ENCODE measurements around the gene C3orf38. TPM values are rescaled to one million over a fixed set of nuclear protein-coding genes. Genes with fewer than 3 reads are reported as not detected.
A peak's percentile ranks its signal among the peaks of the same experiment; 100 is the strongest.

C3orf38 gene
- total RNA-seq, 2 experiments from 2014 or later: 27.5 TPM

DNA sequence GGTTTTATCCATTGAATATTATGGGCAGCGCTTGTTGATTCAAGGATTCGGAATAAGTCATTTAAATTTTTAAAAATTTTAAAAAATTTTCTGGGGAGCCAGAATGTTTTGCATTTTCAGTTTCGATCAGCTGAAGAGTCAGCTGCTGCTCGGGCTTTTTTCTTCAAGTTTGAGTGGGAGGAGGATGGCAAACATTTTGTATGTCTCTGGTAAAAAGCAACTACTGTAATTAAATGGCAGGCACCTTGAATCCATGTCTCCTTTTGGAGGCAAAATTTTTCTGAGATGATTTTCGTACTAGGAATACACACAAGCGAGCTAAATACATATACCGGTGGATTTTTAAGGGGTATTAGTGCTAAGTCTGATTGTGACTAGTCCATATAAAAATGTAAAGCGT is 612 bp downstream of the C3orf38 start:
- peak; percentile 50 for DNase-seq (ENCODE audit: low spot score)
- H3K4me1 ChIP-seq (ENCODE audit: insufficient read depth, low read length, poor library complexity, severe bottlenecking): peaks cover 30% of the 10 kb centered on the region
- peak overlapping the region; percentile 99 for H3K4me3 ChIP-seq (ENCODE audit: low read depth, low read length, poor library complexity, severe bottlenecking)
- peak overlapping the region; percentile 79 for H3K27ac ChIP-seq (ENCODE audit: low read depth, low read length, poor library complexity, severe bottlenecking)
- no peaks in the 10 kb centered on the region for H3K9me3 ChIP-seq (ENCODE audit: low read length)
- H4K20me1 ChIP-seq (ENCODE audit: insufficient read depth, low read length): no peaks in the 10 kb centered on the region
- TF ChIP-seq, protein P1, sequence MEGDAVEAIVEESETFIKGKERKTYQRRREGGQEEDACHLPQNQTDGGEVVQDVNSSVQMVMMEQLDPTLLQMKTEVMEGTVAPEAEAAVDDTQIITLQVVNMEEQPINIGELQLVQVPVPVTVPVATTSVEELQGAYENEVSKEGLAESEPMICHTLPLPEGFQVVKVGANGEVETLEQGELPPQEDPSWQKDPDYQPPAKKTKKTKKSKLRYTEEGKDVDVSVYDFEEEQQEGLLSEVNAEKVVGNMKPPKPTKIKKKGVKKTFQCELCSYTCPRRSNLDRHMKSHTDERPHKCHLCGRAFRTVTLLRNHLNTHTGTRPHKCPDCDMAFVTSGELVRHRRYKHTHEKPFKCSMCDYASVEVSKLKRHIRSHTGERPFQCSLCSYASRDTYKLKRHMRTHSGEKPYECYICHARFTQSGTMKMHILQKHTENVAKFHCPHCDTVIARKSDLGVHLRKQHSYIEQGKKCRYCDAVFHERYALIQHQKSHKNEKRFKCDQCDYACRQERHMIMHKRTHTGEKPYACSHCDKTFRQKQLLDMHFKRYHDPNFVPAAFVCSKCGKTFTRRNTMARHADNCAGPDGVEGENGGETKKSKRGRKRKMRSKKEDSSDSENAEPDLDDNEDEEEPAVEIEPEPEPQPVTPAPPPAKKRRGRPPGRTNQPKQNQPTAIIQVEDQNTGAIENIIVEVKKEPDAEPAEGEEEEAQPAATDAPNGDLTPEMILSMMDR (conservative IDR thresholded peaks at IDR 0.05; ENCODE audit: low read length): no peak
- TF ChIP-seq EZH2phosphoT487 (IDR thresholded peaks at IDR 0.05; ENCODE audit: borderline replicate concordance, low read depth, low read length): no peak
- H3K9me2 ChIP-seq (ENCODE audit: insufficient read depth, low read length): no peaks in the 10 kb centered on the region
- peaks cover 30% of the 10 kb centered on the region for H3K36me3 ChIP-seq (ENCODE audit: insufficient read depth, low read length)
- intact Hi-C loops (cut with micrococcal nuclease; ENCODE audit: unreplicated experiment): loop anchor here (1.0 to 5.0 kb wide), 2 partner anchors 91 to 282 kb away; partner anchors contain the start of genes CGGBP1 and ZNF654
- H3K79me2 ChIP-seq (ENCODE audit: insufficient read depth, low read depth, low read length): peaks cover 73% of the 10 kb centered on the region
- peak overlapping the region; percentile 90 for H3K4me2 ChIP-seq (ENCODE audit: low read length)
- peak overlapping the region; percentile 92; the same call in 1 of the 2 replicates for H2AFZ ChIP-seq (ENCODE audit: low read length)
- ChIA-PET CTCF (ENCODE audit: unreplicated experiment) (no interaction called here), POLR2A (interaction anchor here (0.8 to 3.5 kb wide), 10 partner anchors 16 to 284 kb away, joined by 3 to 20 read pairs (median 3); partner anchors contain the start of genes CGGBP1 and ZNF654)
- BruUV-seq (replicated peaks): TSS peak; percentile 72

DNA sequence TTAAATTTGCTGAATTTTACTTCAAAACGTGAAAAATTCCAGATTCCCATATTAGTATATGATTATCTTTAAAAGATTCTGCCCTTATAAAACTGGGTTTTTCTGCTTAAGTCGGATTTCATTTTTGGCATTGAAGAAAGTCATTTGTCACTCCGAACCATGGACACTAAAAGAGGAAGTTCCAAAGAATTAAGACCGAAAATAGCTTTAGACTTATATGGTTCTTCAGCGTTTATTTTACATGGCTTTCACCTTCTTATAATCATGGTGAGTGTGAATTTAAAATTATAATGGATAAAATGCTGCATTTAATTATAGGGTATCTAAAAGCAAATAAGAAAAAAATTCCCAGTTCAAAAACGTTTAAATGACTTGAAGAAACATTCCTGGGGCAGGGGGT is 1.0 kb downstream of the C3orf38 start:
- Histone ChIP-seq H3K79me2 (ENCODE audit: insufficient read depth, low read depth, low read length) (peaks cover 77% of the 10 kb centered on the region), H3K4me2 (ENCODE audit: low read length) (peak overlapping the region; percentile 90), H3K27ac (ENCODE audit: low read depth, low read length, poor library complexity, severe bottlenecking) (peak overlapping the region; percentile 79), H2AFZ (ENCODE audit: low read length) (peak overlapping the region; percentile 92; the same call in 1 of the 2 replicates), H3K9me3 (ENCODE audit: low read length) (no peaks in the 10 kb centered on the region), H3K36me3 (ENCODE audit: insufficient read depth, low read length) (peaks cover 35% of the 10 kb centered on the region), H3K9me2 (ENCODE audit: insufficient read depth, low read length) (no peaks in the 10 kb centered on the region), H3K4me1 (ENCODE audit: insufficient read depth, low read length, poor library complexity, severe bottlenecking) (peaks cover 30% of the 10 kb centered on the region), H4K20me1 (ENCODE audit: insufficient read depth, low read length) (no peaks in the 10 kb centered on the region), H3K4me3 (ENCODE audit: low read depth, low read length, poor library complexity, severe bottlenecking) (peak overlapping the region; percentile 99)
- no peak for TF ChIP-seq EZH2phosphoT487 (IDR thresholded peaks at IDR 0.05; ENCODE audit: borderline replicate concordance, low read depth, low read length)
- TF ChIP-seq, protein P1 (conservative IDR thresholded peaks at IDR 0.05; ENCODE audit: low read length): no peak
- intact Hi-C loops (cut with micrococcal nuclease; ENCODE audit: unreplicated experiment): loop anchor here (1.0 to 5.0 kb wide), 2 partner anchors 92 to 281 kb away; partner anchors contain the start of genes CGGBP1 and ZNF654
- peak; percentile 45 for DNase-seq (ENCODE audit: low spot score)
- CTCF ChIA-PET (ENCODE audit: unreplicated experiment): no interaction called here
- BruUV-seq (replicated peaks): no TSS peak
- POLR2A ChIA-PET: interaction anchor here (0.8 to 3.5 kb wide), 10 partner anchors 9 to 118 kb away, joined by 3 to 20 read pairs (median 3); partner anchors contain the start of genes CGGBP1 and ZNF654

DNA sequence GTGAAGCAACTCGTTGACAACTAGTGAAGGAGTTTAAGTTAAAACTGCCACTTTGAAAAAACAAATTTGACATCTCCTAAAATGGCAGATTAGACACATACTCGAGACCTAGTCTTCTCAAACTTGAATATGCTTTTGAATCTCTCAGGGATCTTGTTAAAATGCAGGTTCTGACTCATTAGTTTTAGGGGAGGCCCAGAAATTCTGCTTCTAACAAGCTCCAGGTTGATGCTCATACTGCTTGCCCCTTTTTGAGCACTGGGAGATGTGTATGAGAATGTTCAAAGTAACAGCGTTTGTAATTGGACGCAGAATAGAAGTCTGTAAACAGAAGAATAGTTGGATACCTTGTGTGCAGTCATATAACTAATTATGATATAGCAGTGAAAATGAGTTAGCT is 1.6 kb downstream of the C3orf38 start:
- intact Hi-C loops (cut with micrococcal nuclease; ENCODE audit: unreplicated experiment): loop anchor here (5.0 kb wide), 1 partner anchor 281 kb away; no protein-coding TSS in a partner anchor
- TF ChIP-seq, protein P1 (conservative IDR thresholded peaks at IDR 0.05; ENCODE audit: low read length): no peak
- TF ChIP-seq EZH2phosphoT487 (IDR thresholded peaks at IDR 0.05; ENCODE audit: borderline replicate concordance, low read depth, low read length): no peak
- Histone ChIP-seq H3K27ac (ENCODE audit: low read depth, low read length, poor library complexity, severe bottlenecking) (peak overlapping the region; percentile 28), H3K9me3 (ENCODE audit: low read length) (no peaks in the 10 kb centered on the region), H4K20me1 (ENCODE audit: insufficient read depth, low read length) (no peaks in the 10 kb centered on the region; the same call in 1 of the 2 replicates), H3K36me3 (ENCODE audit: insufficient read depth, low read length) (peaks cover 40% of the 10 kb centered on the region), H3K9me2 (ENCODE audit: insufficient read depth, low read length) (no peaks in the 10 kb centered on the region), H3K79me2 (ENCODE audit: insufficient read depth, low read depth, low read length) (peaks cover 82% of the 10 kb centered on the region), H3K4me3 (ENCODE audit: low read depth, low read length, poor library complexity, severe bottlenecking) (peak overlapping the region; percentile 99), H3K4me1 (ENCODE audit: insufficient read depth, low read length, poor library complexity, severe bottlenecking) (peaks cover 30% of the 10 kb centered on the region), H3K4me2 (ENCODE audit: low read length) (peak overlapping the region; percentile 90), H2AFZ (ENCODE audit: low read length) (no peak overlapping the region)
- BruUV-seq (replicated peaks): no TSS peak
- peak; percentile 7 for DNase-seq (ENCODE audit: low spot score)
- CTCF ChIA-PET (ENCODE audit: unreplicated experiment): no interaction called here
- POLR2A ChIA-PET: interaction anchor here (0.6 to 2.8 kb wide), 8 partner anchors 8 to 122 kb away, joined by 3 to 10 read pairs (median 3); partner anchors contain the start of genes CGGBP1 and ZNF654

Measured in OCI-LY7 (cell line).